PFSK-1 (cell line): ENCODE results near the gene ZNF133.

ENCODE experiments used
- FOXP2 ChIP-seq: optimal IDR thresholded peaks from 2 replicates; pipeline ENCODE3; 2011; ENCODE audit warnings: borderline replicate concordance, control low read depth, inconsistent platforms; ENCODE audit not compliant: insufficient read depth; ENCODE audit errors: extremely low read length, extremely low read depth
- POLR2AphosphoS5 ChIP-seq: IDR thresholded peaks from 2 replicates; pipeline ENCODE4 v1.6.1; 2012; ENCODE audit warnings: low read depth, mild to moderate bottlenecking, control low read depth, low read length, moderate library complexity
- SIN3A ChIP-seq: IDR thresholded peaks from 2 replicates; pipeline ENCODE4 v1.6.1; 2012; ENCODE audit warnings: mild to moderate bottlenecking, low read length, moderate library complexity, borderline replicate concordance; ENCODE audit not compliant: insufficient read depth
- TAF1 ChIP-seq: IDR thresholded peaks from 2 replicates; pipeline ENCODE4 v1.6.1; 2012; ENCODE audit warnings: low read length, control low read depth, borderline replicate concordance; ENCODE audit not compliant: insufficient read depth
- TF ChIP-seq, protein P1 (sequence below), 2 experiments: IDR thresholded peaks; 2 replicates each; pipeline versions ENCODE4 v1.6.1 to v1.8.0; 2011 to 2012; ENCODE audit warnings: low read depth in 2 of 2, low read length in 2 of 2, control low read depth in 1 of 2, inconsistent platforms in 1 of 2, mild to moderate bottlenecking in 1 of 2, moderate library complexity in 1 of 2; ENCODE audit not compliant: insufficient read depth in 1 of 2

ZNF133 gene

DNA sequence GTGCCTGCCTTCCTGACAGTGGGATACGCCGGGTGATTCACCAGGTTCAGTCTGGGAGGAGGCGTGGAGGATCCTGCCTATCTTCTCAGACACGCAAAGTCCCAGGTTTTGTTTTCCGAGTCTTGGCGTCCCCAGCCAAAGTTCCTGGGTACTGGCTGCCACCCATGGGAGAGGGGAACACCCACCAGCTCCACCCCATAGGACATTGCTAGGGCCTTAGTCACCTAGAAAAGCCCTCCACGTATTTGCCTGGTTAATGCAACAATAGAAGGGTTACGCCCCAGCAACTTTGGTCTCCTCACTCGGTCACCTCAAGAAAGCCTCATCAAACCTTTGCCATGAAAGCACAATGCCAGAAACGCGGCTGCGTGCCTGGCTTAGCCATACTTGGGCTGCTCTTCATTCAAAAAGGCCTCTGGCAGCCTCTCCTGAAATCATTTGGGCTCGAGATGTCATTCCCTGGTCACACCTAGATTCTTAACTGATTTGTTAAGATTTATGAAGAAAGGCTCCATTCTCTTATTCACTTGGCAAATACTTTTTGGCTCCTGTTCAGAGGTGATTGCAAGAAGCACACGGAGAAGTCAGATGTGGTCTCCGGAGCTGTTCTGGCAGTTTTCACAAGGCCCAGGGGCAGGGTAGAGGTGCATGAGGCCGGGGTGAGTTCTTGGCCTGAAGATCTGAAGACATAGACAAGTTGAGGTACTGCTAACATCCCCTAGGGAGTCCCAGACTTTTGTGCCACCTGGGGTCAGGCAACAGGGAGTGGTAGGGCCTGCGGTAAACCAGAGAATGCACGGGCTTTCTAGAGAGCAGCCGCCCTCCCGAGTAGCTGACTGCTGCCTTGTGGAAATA is 35.5 kb upstream of the ZNF133 start:
- no peak for TF ChIP-seq FOXP2
- TF ChIP-seq TAF1, result no peak
- no peak for TF ChIP-seq SIN3A
- TF ChIP-seq, protein P1, sequence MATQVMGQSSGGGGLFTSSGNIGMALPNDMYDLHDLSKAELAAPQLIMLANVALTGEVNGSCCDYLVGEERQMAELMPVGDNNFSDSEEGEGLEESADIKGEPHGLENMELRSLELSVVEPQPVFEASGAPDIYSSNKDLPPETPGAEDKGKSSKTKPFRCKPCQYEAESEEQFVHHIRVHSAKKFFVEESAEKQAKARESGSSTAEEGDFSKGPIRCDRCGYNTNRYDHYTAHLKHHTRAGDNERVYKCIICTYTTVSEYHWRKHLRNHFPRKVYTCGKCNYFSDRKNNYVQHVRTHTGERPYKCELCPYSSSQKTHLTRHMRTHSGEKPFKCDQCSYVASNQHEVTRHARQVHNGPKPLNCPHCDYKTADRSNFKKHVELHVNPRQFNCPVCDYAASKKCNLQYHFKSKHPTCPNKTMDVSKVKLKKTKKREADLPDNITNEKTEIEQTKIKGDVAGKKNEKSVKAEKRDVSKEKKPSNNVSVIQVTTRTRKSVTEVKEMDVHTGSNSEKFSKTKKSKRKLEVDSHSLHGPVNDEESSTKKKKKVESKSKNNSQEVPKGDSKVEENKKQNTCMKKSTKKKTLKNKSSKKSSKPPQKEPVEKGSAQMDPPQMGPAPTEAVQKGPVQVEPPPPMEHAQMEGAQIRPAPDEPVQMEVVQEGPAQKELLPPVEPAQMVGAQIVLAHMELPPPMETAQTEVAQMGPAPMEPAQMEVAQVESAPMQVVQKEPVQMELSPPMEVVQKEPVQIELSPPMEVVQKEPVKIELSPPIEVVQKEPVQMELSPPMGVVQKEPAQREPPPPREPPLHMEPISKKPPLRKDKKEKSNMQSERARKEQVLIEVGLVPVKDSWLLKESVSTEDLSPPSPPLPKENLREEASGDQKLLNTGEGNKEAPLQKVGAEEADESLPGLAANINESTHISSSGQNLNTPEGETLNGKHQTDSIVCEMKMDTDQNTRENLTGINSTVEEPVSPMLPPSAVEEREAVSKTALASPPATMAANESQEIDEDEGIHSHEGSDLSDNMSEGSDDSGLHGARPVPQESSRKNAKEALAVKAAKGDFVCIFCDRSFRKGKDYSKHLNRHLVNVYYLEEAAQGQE (IDR thresholded peaks at IDR 0.05; ENCODE audit: insufficient read depth in 1 of 2, low read depth in 2 of 2, low read length in 2 of 2), result no peak
- no peak for TF ChIP-seq POLR2AphosphoS5

DNA sequence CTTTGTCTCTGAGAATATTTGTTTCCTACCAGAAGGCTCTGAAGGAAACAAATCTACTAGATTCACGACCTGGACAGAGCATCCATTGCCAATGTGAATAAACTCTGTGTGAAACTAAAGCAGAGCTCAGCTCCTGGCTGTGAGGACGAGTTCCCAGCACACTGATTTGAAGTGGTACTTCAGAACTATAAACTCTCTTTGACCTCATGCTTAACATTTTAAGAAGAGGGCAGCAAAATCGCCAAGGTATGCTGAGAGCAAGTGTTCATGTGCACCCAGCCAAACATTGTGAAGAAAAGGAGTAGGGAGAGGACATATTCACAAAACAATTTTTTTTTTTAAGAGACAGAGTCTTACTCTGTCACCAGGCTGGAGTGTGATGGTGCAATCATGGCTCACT is 33.7 kb upstream of the ZNF133 start:
- TF ChIP-seq POLR2AphosphoS5, result no peak
- TF ChIP-seq TAF1, result no peak
- TF ChIP-seq FOXP2, result no peak
- TF ChIP-seq, protein P1 (IDR thresholded peaks at IDR 0.05; ENCODE audit: insufficient read depth in 1 of 2, low read depth in 2 of 2, low read length in 2 of 2), result no peak

DNA sequence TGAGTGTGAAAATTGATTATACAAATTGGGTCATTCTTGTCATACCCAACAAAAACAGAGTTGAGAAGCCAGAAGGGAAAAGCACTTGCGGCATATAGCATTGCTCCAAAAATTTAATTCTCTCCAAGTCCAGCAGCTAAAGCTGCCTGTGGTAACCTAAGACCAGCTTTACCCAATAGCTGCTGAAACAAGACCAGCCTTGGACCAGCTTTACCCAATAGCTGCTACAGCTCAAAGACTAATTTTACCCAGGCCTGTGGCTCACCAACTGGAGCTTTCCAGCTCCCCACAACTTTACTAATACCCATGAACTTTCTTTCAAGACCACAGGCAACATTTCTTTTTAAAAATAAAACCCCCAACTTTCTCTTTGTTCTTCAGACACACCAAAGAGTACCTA is 32.8 kb upstream of the ZNF133 start:
- TF ChIP-seq POLR2AphosphoS5 (no peak), SIN3A (no peak), TAF1 (no peak), FOXP2 (no peak)
- TF ChIP-seq, protein P1 (IDR thresholded peaks at IDR 0.05; ENCODE audit: insufficient read depth in 1 of 2, low read depth in 2 of 2, low read length in 2 of 2), result no peak

DNA sequence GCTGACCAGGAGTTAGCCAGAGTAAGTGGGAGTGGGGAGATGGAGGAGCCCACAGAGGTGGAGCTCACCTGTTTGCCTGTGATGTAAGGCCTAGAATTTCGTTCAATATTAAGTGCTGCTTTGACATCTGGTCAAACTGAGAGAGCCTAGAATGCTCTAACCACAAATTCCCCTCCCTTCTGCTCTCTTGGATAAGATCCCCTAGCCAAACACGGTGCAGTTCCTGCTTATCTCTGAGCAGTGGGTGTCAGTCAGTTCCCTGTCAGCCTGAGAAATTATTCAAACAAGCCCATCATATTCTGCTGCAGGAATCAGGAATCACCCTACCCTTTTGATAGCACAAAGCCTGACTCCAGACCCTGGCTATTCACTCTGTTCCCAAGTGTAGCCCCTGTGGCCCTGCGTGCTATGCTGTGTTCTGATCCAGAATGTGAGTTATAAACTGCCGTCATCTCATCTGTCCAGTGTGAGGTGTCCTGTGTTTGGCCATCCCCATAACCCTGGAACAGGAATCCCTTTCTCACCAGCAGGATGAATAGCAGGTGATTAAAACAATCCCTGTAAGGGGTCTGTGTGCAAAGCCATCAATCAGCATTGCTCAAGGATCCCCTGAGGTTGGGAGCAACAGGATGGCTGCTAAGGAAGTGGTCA is 31.8 kb upstream of the ZNF133 start:
- TF ChIP-seq, protein P1 (IDR thresholded peaks at IDR 0.05; ENCODE audit: insufficient read depth in 1 of 2, low read depth in 2 of 2, low read length in 2 of 2), result no peak
- TF ChIP-seq POLR2AphosphoS5 (no peak), SIN3A (no peak), TAF1 (no peak), FOXP2 (no peak)
